Fibroblast of lung (primary cell): ENCODE results near the gene MEGF8. TPM values are rescaled to one million over a fixed set of nuclear protein-coding genes. Genes with fewer than 3 reads are reported as not detected.

Source experiments
- DNase-seq, 2 donors: peaks; one replicate each; pipeline versions ENCODE4 v3.0.0 to v3.0.0-alpha.2; 2010; ENCODE audit warnings: low read depth in 2 of 2
- H2AFZ ChIP-seq: 2 replicates; pipeline ENCODE4 v1.5.1; 2012; ENCODE audit warnings: low read length, control low read depth, inconsistent platforms
- H3K27ac ChIP-seq: 2 replicates; pipeline ENCODE4 v1.5.1; 2011; ENCODE audit warnings: low read length, control low read depth; ENCODE audit not compliant: insufficient read depth
- H3K27me3 ChIP-seq: 2 replicates; pipeline ENCODE4 v1.5.1; 2011; ENCODE audit warnings: mild to moderate bottlenecking, low read length; ENCODE audit not compliant: control insufficient read depth, insufficient read depth
- H3K36me3 ChIP-seq: 2 replicates; pipeline ENCODE4 v1.5.1; 2011; ENCODE audit warnings: low read length; ENCODE audit not compliant: control insufficient read depth, insufficient read depth
- H3K4me1 ChIP-seq: 2 replicates; pipeline ENCODE4 v1.5.1; 2011; ENCODE audit warnings: low read length; ENCODE audit not compliant: control insufficient read depth, insufficient read depth; ENCODE audit errors: extremely low read depth
- H3K4me2 ChIP-seq: 2 replicates; pipeline ENCODE4 v1.5.1; 2011; ENCODE audit warnings: low read length, control low read depth; ENCODE audit not compliant: insufficient read depth; ENCODE audit errors: extremely low read depth
- H3K4me3 ChIP-seq, 4 experiments: fragments of 200-600 bp in 1 of 4; sonication (generic) in 1 of 4; replicated peaks in 1 of 4; 2 replicates each; pipeline ENCODE4 v1.5.1; 2011 to 2016; ENCODE audit warnings: low read length in 4 of 4, low read depth in 3 of 4, mild to moderate bottlenecking in 3 of 4, control low read depth in 2 of 4, inconsistent platforms in 1 of 4, mixed read lengths in 1 of 4; ENCODE audit not compliant: insufficient read depth in 1 of 4; ENCODE audit errors: control extremely low read depth in 1 of 4
- H3K79me2 ChIP-seq: 2 replicates; pipeline ENCODE4 v1.5.1; 2012; ENCODE audit warnings: mild to moderate bottlenecking, low read length, inconsistent platforms; ENCODE audit not compliant: control insufficient read depth, insufficient read depth
- H3K9ac ChIP-seq: 2 replicates; pipeline ENCODE4 v1.5.1; 2011; ENCODE audit warnings: mild to moderate bottlenecking, low read length, control low read depth; ENCODE audit not compliant: insufficient read depth
- H3K9me3 ChIP-seq: 2 replicates; pipeline ENCODE4 v1.5.1; 2012; ENCODE audit warnings: low read depth, low read length; ENCODE audit not compliant: control insufficient read depth, insufficient read depth
- H4K20me1 ChIP-seq: 2 replicates; pipeline ENCODE4 v1.5.1; 2011; ENCODE audit warnings: low read length; ENCODE audit not compliant: control insufficient read depth, insufficient read depth; ENCODE audit errors: extremely low read depth
- CTCF ChIP-seq, 2 donors: IDR thresholded peaks in 1 of 2; conservative IDR thresholded peaks in 1 of 2; 1 replicate in 1 of 2; 2 replicates in 1 of 2; pipeline ENCODE4 v1.5.1; 2011 to 2012; ENCODE audit warnings: low read length in 2 of 2, control low read depth in 1 of 2, inconsistent platforms in 1 of 2, low read depth in 1 of 2, mild to moderate bottlenecking in 1 of 2
- EZH2 ChIP-seq: IDR thresholded peaks from 2 replicates; pipeline ENCODE4 v1.5.1; 2012; ENCODE audit warnings: low read length, control low read depth, mild to moderate bottlenecking; ENCODE audit errors: missing control alignments
- polyA plus RNA-seq, 2 donors: library from polyadenylated mRNA; depleted of rRNA in 1 of 2; stranded (reverse) in 1 of 2; unstranded in 1 of 2; fragments of >200 nt; gene quantifications; 2 replicates each; pipeline ENCODE4 v1.2.1, GENCODE V29; 2011 to 2012; ENCODE audit warnings: missing spikeins in 1 of 2
- total RNA-seq: library from RNA; depleted of rRNA; stranded (reverse); fragments of >200 nt; gene quantifications from 2 replicates; pipeline ENCODE4 v1.2.1, GENCODE V29; 2014

MEGF8 gene
- total and polyA plus RNA-seq, 2 donors (not counting 1 experiment from before 2014, with no cell fraction given), result 9.3 to 27.6 TPM

GRCh38 chr19:42316223-42317211, 8.9 kb upstream of the MEGF8 start:
- no peaks in the 10 kb centered on the region for H3K79me2 ChIP-seq
- H3K9ac ChIP-seq, result no peak overlapping the region
- H3K27ac ChIP-seq, result no peak overlapping the region
- DNase-seq, result peak in 1 of 2 donors; percentile 21
- H3K4me3 ChIP-seq, result no peak overlapping the region
- H3K4me2 ChIP-seq, result peak overlapping the region; percentile 35
- no peaks in the 10 kb centered on the region for H4K20me1 ChIP-seq
- H3K36me3 ChIP-seq, result no peaks in the 10 kb centered on the region
- no peaks in the 10 kb centered on the region for H3K4me1 ChIP-seq
- H3K27me3 ChIP-seq, result peaks cover 16% of the 10 kb centered on the region
- H3K9me3 ChIP-seq, result no peaks in the 10 kb centered on the region
- TF ChIP-seq CTCF (conservative IDR thresholded peaks at IDR 0.05 in 1 of 2, IDR thresholded peaks at IDR 0.05 in 1 of 2; ENCODE audit: low read depth in 1 of 2, low read length in 2 of 2), result no peak
- no peak for TF ChIP-seq EZH2
- H2AFZ ChIP-seq, result peak overlapping the region; percentile 30

GRCh38 chr19:42317535-42317934, 7.9 kb upstream of the MEGF8 start:
- H3K27ac ChIP-seq, result no peak overlapping the region
- no peaks in the 10 kb centered on the region for H3K9me3 ChIP-seq
- H3K79me2 ChIP-seq, result no peaks in the 10 kb centered on the region
- H3K36me3 ChIP-seq, result no peaks in the 10 kb centered on the region
- DNase-seq, result no peak
- no peak overlapping the region for H2AFZ ChIP-seq
- no peaks in the 10 kb centered on the region for H4K20me1 ChIP-seq
- TF ChIP-seq EZH2 (no peak), CTCF (conservative IDR thresholded peaks at IDR 0.05 in 1 of 2, IDR thresholded peaks at IDR 0.05 in 1 of 2; ENCODE audit: low read depth in 1 of 2, low read length in 2 of 2) (no peak)
- H3K4me1 ChIP-seq, result no peaks in the 10 kb centered on the region
- H3K9ac ChIP-seq, result no peak overlapping the region
- H3K4me2 ChIP-seq, result no peak overlapping the region
- no peak overlapping the region for H3K4me3 ChIP-seq
- H3K27me3 ChIP-seq, result peaks cover 13% of the 10 kb centered on the region

GRCh38 chr19:42322305-42322704, 3.1 kb upstream of the MEGF8 start:
- H3K4me3 ChIP-seq, result no peak overlapping the region
- H4K20me1 ChIP-seq, result no peaks in the 10 kb centered on the region
- H3K27me3 ChIP-seq, result peaks cover 21% of the 10 kb centered on the region
- no peak for DNase-seq
- H3K4me1 ChIP-seq, result no peaks in the 10 kb centered on the region
- H2AFZ ChIP-seq, result no peak overlapping the region
- H3K9ac ChIP-seq, result no peak overlapping the region
- no peaks in the 10 kb centered on the region for H3K36me3 ChIP-seq
- H3K27ac ChIP-seq, result no peak overlapping the region
- H3K79me2 ChIP-seq, result peaks cover 1% of the 10 kb centered on the region
- TF ChIP-seq EZH2, result no peak
- no peak for TF ChIP-seq CTCF (conservative IDR thresholded peaks at IDR 0.05 in 1 of 2, IDR thresholded peaks at IDR 0.05 in 1 of 2; ENCODE audit: low read depth in 1 of 2, low read length in 2 of 2)
- no peaks in the 10 kb centered on the region for H3K9me3 ChIP-seq
- no peak overlapping the region for H3K4me2 ChIP-seq
